DND-41 (cell line): ENCODE results near the gene ZFAND6.

Experiments
- CTCF ChIP-seq: IDR thresholded peaks from 2 replicates; pipeline ENCODE4 v1.5.1; 2012; ENCODE audit warnings: borderline replicate concordance, low read length, moderate library complexity, mild to moderate bottlenecking; ENCODE audit not compliant: poor library complexity, severe bottlenecking; ENCODE audit errors: extremely low read depth
- EZH2 ChIP-seq: IDR thresholded peaks from 3 replicates; pipeline ENCODE4 v1.6.1; 2012; ENCODE audit warnings: borderline replicate concordance, low read depth, mild to moderate bottlenecking, moderate library complexity, low read length, inconsistent platforms; ENCODE audit not compliant: severe bottlenecking

- TF ChIP-seq CTCF (no peak), EZH2 (no peak)
Observed at GRCh38 chr15:80070840-80071239, 11.4 kb downstream of the ZFAND6 start.
